Ascending aorta (tissue), 2 donors: ENCODE measurements around the gene TAS2R50. TPM values are rescaled to one million over a fixed set of nuclear protein-coding genes. Genes with fewer than 3 reads are reported as not detected.
A peak's percentile ranks its signal among the peaks of the same experiment; 100 is the strongest.

Source experiments
- DNase-seq, 2 donors: peaks; one replicate each; pipeline ENCODE4 v3.0.0-alpha.2; 2019; ENCODE audit warnings: low spot score in 2 of 2
- H3K27ac ChIP-seq, 2 donors: fragments of 200-600 bp; sonication (generic); one replicate each; pipeline ENCODE4 v1.5.1; 2016 to 2017; ENCODE audit warnings: mild to moderate bottlenecking in 1 of 2
- H3K27me3 ChIP-seq: fragments of 200-600 bp; sonication (generic); one replicate; pipeline ENCODE4 v1.5.1; 2017
- H3K36me3 ChIP-seq, 2 donors: fragments of 200-600 bp; sonication (generic); one replicate each; pipeline ENCODE4 v1.5.1; 2016
- H3K4me1 ChIP-seq, 2 donors: fragments of 200-600 bp; sonication (generic); one replicate each; pipeline ENCODE4 v1.5.1; 2016 to 2017; ENCODE audit warnings: mild to moderate bottlenecking in 1 of 2
- H3K4me3 ChIP-seq, 2 donors: fragments of 200-600 bp; sonication (generic); one replicate each; pipeline ENCODE4 v1.5.1; 2016 to 2017; ENCODE audit warnings: mild to moderate bottlenecking in 1 of 2
- H3K9me3 ChIP-seq, 2 donors: fragments of 200-600 bp; sonication (generic); one replicate each; pipeline ENCODE4 v1.5.1; 2016
- CTCF ChIP-seq, 3 experiments: fragments of 200-600 bp in 2 of 3; fragments of 450-650 bp in 1 of 3; sonication (generic) in 2 of 3; IDR thresholded peaks; one replicate each; pipeline ENCODE4 v1.5.1; 2016 to 2019; ENCODE audit warnings: antibody characterized with exemption in 3 of 3, mild to moderate bottlenecking in 1 of 3, moderate library complexity in 1 of 3
- intact Hi-C: fragments of 100-400 bp; cut with DNase I; formaldehyde crosslinking; loops from one replicate; pipeline ENCODE4 v1.15.1; 2023
- total RNA-seq: library from RNA; depleted of rRNA; stranded (reverse); fragments of >200 nt; gene quantifications from one replicate; pipeline ENCODE4 v1.1.0, GENCODE V29; 2016

The TAS2R50 gene
- total RNA-seq, 1 donor from 2014 or later = not detected

GRCh38 chr12:10994307-10994706 is 7.6 kb upstream of the TAS2R50 start:
- intact Hi-C loops = no loop called here
- Histone ChIP-seq H3K9me3 (peaks cover 0 to 7% of the 10 kb centered on the region in 2 donors), H3K4me1 (no peaks in the 10 kb centered on the region), H3K4me3 (no peak overlapping the region), H3K27ac (no peak overlapping the region), H3K36me3 (peaks cover 0 to 6% of the 10 kb centered on the region in 2 donors), H3K27me3 (no peaks in the 10 kb centered on the region)
- TF ChIP-seq CTCF (IDR thresholded peaks at IDR 0.05) = no peak
- DNase-seq = no peak

GRCh38 chr12:10989107-10989506 is 2.4 kb upstream of the TAS2R50 start:
- H3K27me3 ChIP-seq = no peaks in the 10 kb centered on the region
- peaks cover 0 to 5% of the 10 kb centered on the region in 2 donors for H3K36me3 ChIP-seq
- no peaks in the 10 kb centered on the region for H3K4me1 ChIP-seq
- no peak overlapping the region for H3K4me3 ChIP-seq
- DNase-seq = no peak
- intact Hi-C loops = no loop called here
- no peak overlapping the region for H3K27ac ChIP-seq
- H3K9me3 ChIP-seq = peaks cover 0 to 7% of the 10 kb centered on the region in 2 donors
- TF ChIP-seq CTCF (IDR thresholded peaks at IDR 0.05) = no peak

- Histone ChIP-seq H3K27ac (no peak overlapping the region), H3K27me3 (no peaks in the 10 kb centered on the region), H3K4me1 (no peaks in the 10 kb centered on the region), H3K9me3 (no peaks in the 10 kb centered on the region), H3K4me3 (no peak overlapping the region), H3K36me3 (no peaks in the 10 kb centered on the region)
- intact Hi-C loops = no loop called here
- no peak for DNase-seq
- TF ChIP-seq CTCF (IDR thresholded peaks at IDR 0.05) = no peak
Measured at GRCh38 chr12:10982244-10982643, 4.5 kb downstream of the TAS2R50 start.

- no peak overlapping the region for H3K4me3 ChIP-seq
- H3K36me3 ChIP-seq = no peaks in the 10 kb centered on the region
- intact Hi-C loops = no loop called here
- TF ChIP-seq CTCF (IDR thresholded peaks at IDR 0.05) = no peak
- H3K9me3 ChIP-seq = no peaks in the 10 kb centered on the region
- H3K27me3 ChIP-seq = no peaks in the 10 kb centered on the region
- H3K27ac ChIP-seq = no peak overlapping the region
- H3K4me1 ChIP-seq = no peaks in the 10 kb centered on the region
- DNase-seq = no peak
Measured at GRCh38 chr12:10974965-10975364, 11.7 kb downstream of the TAS2R50 start.

- TF ChIP-seq CTCF (IDR thresholded peaks at IDR 0.05) = no peak
- Histone ChIP-seq H3K27me3 (no peaks in the 10 kb centered on the region), H3K4me1 (peaks cover 0 to 3% of the 10 kb centered on the region in 2 donors), H3K4me3 (peak overlapping the region in 1 of 2 donors; percentile 40), H3K36me3 (no peaks in the 10 kb centered on the region), H3K9me3 (no peaks in the 10 kb centered on the region), H3K27ac (peak overlapping the region; percentile 6 to 47)
- intact Hi-C loops = no loop called here
- peak in 1 of 2 donors; percentile 70 for DNase-seq
Measured at GRCh38 chr12:10968765-10969456, 17.8 kb downstream of the TAS2R50 start.
